A549 (cell line): Measurements from ENCODE around the gene ANKRD16.

Experiments
- CTCF ChIP-seq: fragments of >200 bp; sonication (Bioruptor Twin); formaldehyde crosslinking; IDR thresholded peaks from 3 replicates; pipeline ENCODE4 v1.5.1; 2016
- POLR2A ChIP-seq: IDR thresholded peaks from 2 replicates; pipeline ENCODE4 v1.6.1; 2012; ENCODE audit warnings: mild to moderate bottlenecking, low read length
- REST ChIP-seq: fragments of 200-600 bp; sonication (generic); IDR thresholded peaks from 2 replicates; pipeline ENCODE4 v1.6.1; 2016; ENCODE audit warnings: antibody characterized with exemption, mild to moderate bottlenecking, moderate library complexity
- TP53 ChIP-seq: fragments of 250-450 bp; sonication (Bioruptor Pico); IDR thresholded peaks from 2 replicates; pipeline ENCODE4 v1.5.0; 2021; ENCODE audit warnings: mild to moderate bottlenecking, moderate library complexity
- ZSCAN20 ChIP-seq: fragments of 250-450 bp; sonication (Bioruptor Pico); IDR thresholded peaks from 2 replicates; pipeline ENCODE4 v1.8.0; 2022; ENCODE audit warnings: mild to moderate bottlenecking, moderate library complexity

- TF ChIP-seq TP53 (CRISPR knock-in tag) (no peak), REST (no peak), POLR2A (no peak), CTCF (no peak), ZSCAN20 (no peak)
Measured at GRCh38 chr10:5895365-5895764, 5.7 kb upstream of the ANKRD16 start.
